A549 (cell line): Measurements from ENCODE around the gene SPATA31D1. TPM values are rescaled to one million over a fixed set of nuclear protein-coding genes. Genes with fewer than 3 reads are reported as not detected.

Experiments
- ATAC-seq, 2 experiments: fragments of 200-7000 bp in 1 of 2; fragments of >200 bp in 1 of 2; cut with Nextera tagmentation in 1 of 2; cut with Tn5 transposase in 1 of 2; 3 replicates each; pipeline versions ENCODE4 v1.8.0 to v1.9.1; 2018 to 2020; ENCODE audit warnings: mild to moderate bottlenecking in 1 of 2, moderate library complexity in 1 of 2
- CTCF ChIA-PET: fragments of 300-600 bp; sonication (Branson Sonifier 250); formaldehyde crosslinking; extraction: SDS; loops from one replicate; lab custom pipeline; 2021; ENCODE audit warnings: antibody characterized with exemption, inconsistent platforms; lab: Yijun Ruan, JAX
- POLR2A ChIA-PET: fragments of 350-600 bp; formaldehyde crosslinking; extraction: SDS; loops from one replicate; lab custom pipeline; 2021; ENCODE audit warnings: antibody characterized with exemption, inconsistent platforms; lab: Yijun Ruan, JAX
- DNase-seq, 2 experiments: peaks; one replicate each; pipeline versions ENCODE4 v3.0.0 to v3.0.0-alpha.2; 2011 to 2016; ENCODE audit warnings: low read depth in 1 of 2, low spot score in 1 of 2
- FAIRE-seq: peaks from 2 replicates; lab custom pipeline; 2011; peaks lifted over from hg19 to GRCh38; lab: Jason Lieb, UNC
- H3K27ac ChIP-seq, 2 experiments: fragments of >200 bp; sonication (Bioruptor Twin); formaldehyde crosslinking; 3 replicates each; pipeline ENCODE4 v1.5.1; 2016 to 2017
- H3K4me1 ChIP-seq: fragments of >200 bp; sonication (Bioruptor Twin); formaldehyde crosslinking; 3 replicates; pipeline ENCODE4 v1.6.1; 2016
- H3K4me2 ChIP-seq: fragments of >200 bp; sonication (Bioruptor Twin); formaldehyde crosslinking; 3 replicates; pipeline ENCODE4 v1.6.1; 2016
- H3K4me3 ChIP-seq: fragments of >200 bp; sonication (Bioruptor Twin); formaldehyde crosslinking; 3 replicates; pipeline ENCODE4 v1.5.1; 2016
- H3K9me3 ChIP-seq: fragments of >200 bp; sonication (Bioruptor Twin); formaldehyde crosslinking; 3 replicates; pipeline ENCODE4 v1.6.1; 2016
- ATOH8 ChIP-seq: fragments of 250-450 bp; sonication (Bioruptor Pico); IDR thresholded peaks from 2 replicates; pipeline ENCODE4 v1.5.0; 2020; ENCODE audit warnings: low read depth, mild to moderate bottlenecking, moderate library complexity
- BCL3 ChIP-seq: fragments of >200 bp; sonication (Bioruptor Twin); formaldehyde crosslinking; IDR thresholded peaks from 3 replicates; pipeline ENCODE4 v1.6.1; 2016
- CBX8 ChIP-seq: fragments of 200-600 bp; sonication (generic); IDR thresholded peaks from 2 replicates; pipeline ENCODE4 v1.6.1; 2016
- CHD2 ChIP-seq: fragments of 150-350 bp; IDR thresholded peaks from 2 replicates; pipeline ENCODE4 v1.6.1; 2014; ENCODE audit warnings: low read length; ENCODE audit not compliant: partially characterized antibody
- CTCF ChIP-seq: fragments of >200 bp; sonication (Bioruptor Twin); formaldehyde crosslinking; IDR thresholded peaks from 3 replicates; pipeline ENCODE4 v1.5.1; 2016
- EHMT2 ChIP-seq: fragments of 200-600 bp; sonication (generic); IDR thresholded peaks from 2 replicates; pipeline ENCODE4 v1.6.1; 2016; ENCODE audit warnings: antibody characterized with exemption, low read depth, mild to moderate bottlenecking, moderate library complexity
- ELK1 ChIP-seq: fragments of 150-350 bp; IDR thresholded peaks from 2 replicates; pipeline ENCODE4 v1.6.1; 2014; ENCODE audit warnings: low read depth, mild to moderate bottlenecking, low read length
- FOSB ChIP-seq: fragments of 250-450 bp; sonication (Bioruptor Pico); IDR thresholded peaks from 2 replicates; pipeline ENCODE4 v1.5.0; 2020; ENCODE audit warnings: mild to moderate bottlenecking, moderate library complexity
- GATA3 ChIP-seq: IDR thresholded peaks from 2 replicates; pipeline ENCODE4 v1.6.1; 2012; ENCODE audit warnings: borderline replicate concordance
- JUN ChIP-seq, 2 experiments: fragments of >200 bp; sonication (Bioruptor Twin); formaldehyde crosslinking; IDR thresholded peaks; 2 replicates in 1 of 2; 3 replicates in 1 of 2; pipeline ENCODE4 v1.6.1; 2016 to 2017
- MAZ ChIP-seq: fragments of 150-350 bp; IDR thresholded peaks from 2 replicates; pipeline ENCODE4 v1.6.1; 2014; ENCODE audit warnings: antibody characterized with exemption, low read depth, low read length, borderline replicate concordance
- MYC ChIP-seq: IDR thresholded peaks from 2 replicates; pipeline ENCODE4 v1.6.1; 2012; ENCODE audit warnings: mild to moderate bottlenecking, inconsistent platforms, low read length, improper control_type of control experiment, borderline replicate concordance
- NR3C1 ChIP-seq: fragments of >200 bp; sonication (Bioruptor Twin); formaldehyde crosslinking; IDR thresholded peaks from 3 replicates; pipeline ENCODE4 v1.6.1; 2017
- POLR2A ChIP-seq: IDR thresholded peaks from 2 replicates; pipeline ENCODE4 v1.6.1; 2012; ENCODE audit warnings: mild to moderate bottlenecking, low read length
- POLR2AphosphoS2 ChIP-seq: conservative IDR thresholded peaks from 2 replicates; pipeline ENCODE4 v1.6.1; 2012; ENCODE audit warnings: low read length, improper control_type of control experiment, inconsistent platforms
- SMC3 ChIP-seq: fragments of >200 bp; sonication (Bioruptor Twin); formaldehyde crosslinking; IDR thresholded peaks from 3 replicates; pipeline ENCODE4 v1.6.1; 2018; ENCODE audit warnings: inconsistent platforms
- SREBF2 ChIP-seq: fragments of 450-650 bp; IDR thresholded peaks from 2 replicates; pipeline ENCODE4 v1.6.1; 2014; ENCODE audit warnings: mild to moderate bottlenecking, moderate library complexity
- ZFP36 ChIP-seq: fragments of 450-650 bp; IDR thresholded peaks from 2 replicates; pipeline ENCODE4 v1.6.1; 2014; ENCODE audit warnings: borderline replicate concordance; ENCODE audit not compliant: partially characterized antibody
- WGBS: methylation state at CpG from one replicate; pipeline ENCODE4 v1.1.6; 2017; ENCODE audit errors: missing lambda C conversion rate; 5-methylcytosine and 5-hydroxymethylcytosine counted together
- polyA plus RNA-seq, 4 experiments: library from polyadenylated mRNA; depleted of rRNA in 3 of 4; stranded (reverse); fragments of >200 nt; fragmentation: RNase III in 1 of 4; extraction: RNeasy Plus Mini Kit Qiagen cat#74134 plus additional on column Dnase treatment in 1 of 4; gene quantifications; 2 replicates in 3 of 4; 3 replicates in 1 of 4; pipeline ENCODE4 v1.2.3, GENCODE V29; 2011 to 2017
- TF ChIP-seq, protein P1 (sequence below): fragments of 450-650 bp; IDR thresholded peaks from 2 replicates; pipeline ENCODE4 v1.6.1; 2014; ENCODE audit warnings: antibody characterized with exemption
- TF ChIP-seq, protein P2 (sequence below): IDR thresholded peaks from 2 replicates; pipeline ENCODE4 v1.6.1; 2012
- TF ChIP-seq, protein P3 (sequence below): fragments of >200 bp; sonication (Bioruptor Twin); formaldehyde crosslinking; IDR thresholded peaks from 2 replicates; pipeline ENCODE4 v1.6.1; 2016

Gene SPATA31D1
- polyA plus RNA-seq, 2 of the 4 experiments (the other 2 are of a cell fraction), result not detected

DNA sequence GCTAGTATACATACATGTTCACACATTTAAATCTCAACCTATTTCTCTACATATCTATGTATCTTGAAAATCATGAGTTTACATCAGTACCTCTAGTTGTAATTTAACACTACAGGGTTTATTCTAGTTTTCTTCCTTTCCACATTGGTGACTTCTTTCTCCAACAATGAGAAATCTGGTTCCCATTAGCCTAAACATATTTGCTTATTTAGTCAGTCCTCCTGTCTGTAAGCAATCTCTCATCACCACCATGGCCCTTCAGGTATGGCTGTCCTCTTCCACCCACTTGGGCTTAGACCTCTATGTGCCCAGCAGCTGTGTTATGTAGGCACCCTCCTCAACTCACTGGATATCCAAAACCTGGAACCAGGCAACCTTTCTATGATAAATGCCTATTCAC lies 8.0 kb upstream of the SPATA31D1 start:
- CTCF ChIA-PET, result no interaction called here
- FAIRE-seq (no peak), DNase-seq (no peak), ATAC-seq (no peak)
- Histone ChIP-seq H3K4me1 (no peaks in the 10 kb centered on the region), H3K4me3 (no peak overlapping the region), H3K27ac (no peak overlapping the region), H3K9me3 (no peaks in the 10 kb centered on the region), H3K4me2 (no peak overlapping the region)
- POLR2A ChIA-PET, result no interaction called here
- TF ChIP-seq ELK1 (no peak), CBX8 (no peak), POLR2A (no peak), ZFP36 (no peak), FOSB (no peak), POLR2AphosphoS2 (no peak), SREBF2 (no peak)

DNA sequence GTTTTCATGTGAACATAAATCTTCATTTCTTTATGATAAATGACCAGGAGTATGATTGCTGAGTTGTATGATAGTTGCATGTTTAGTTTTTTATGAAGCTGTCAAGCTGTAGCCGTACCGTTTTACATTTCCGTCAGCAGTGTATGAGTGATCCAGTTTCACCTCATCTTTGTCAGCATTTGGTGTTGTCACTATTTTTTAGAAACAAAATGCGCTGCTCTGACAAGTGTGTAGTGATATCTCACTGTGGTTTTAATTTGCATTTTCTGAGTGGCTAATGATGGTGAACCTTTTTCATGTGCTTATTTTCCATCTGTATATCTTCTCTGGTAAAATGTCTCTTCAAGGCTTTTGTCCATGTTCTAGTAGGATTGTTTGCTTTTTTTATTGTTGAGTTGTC lies 6.7 kb upstream of the SPATA31D1 start:
- CTCF ChIA-PET, result no interaction called here
- Histone ChIP-seq H3K4me1 (no peaks in the 10 kb centered on the region), H3K4me2 (no peak overlapping the region), H3K4me3 (no peak overlapping the region), H3K27ac (no peak overlapping the region)
- POLR2A ChIA-PET, result no interaction called here
- FAIRE-seq (no peak), DNase-seq (no peak)
- no peak for TF ChIP-seq GATA3
- TF ChIP-seq JUN (IDR thresholded peaks at IDR 0.05), result no peak
- no peak for TF ChIP-seq CHD2
- TF ChIP-seq, protein P1, sequence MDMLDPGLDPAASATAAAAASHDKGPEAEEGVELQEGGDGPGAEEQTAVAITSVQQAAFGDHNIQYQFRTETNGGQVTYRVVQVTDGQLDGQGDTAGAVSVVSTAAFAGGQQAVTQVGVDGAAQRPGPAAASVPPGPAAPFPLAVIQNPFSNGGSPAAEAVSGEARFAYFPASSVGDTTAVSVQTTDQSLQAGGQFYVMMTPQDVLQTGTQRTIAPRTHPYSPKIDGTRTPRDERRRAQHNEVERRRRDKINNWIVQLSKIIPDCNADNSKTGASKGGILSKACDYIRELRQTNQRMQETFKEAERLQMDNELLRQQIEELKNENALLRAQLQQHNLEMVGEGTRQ, result no peak
- TF ChIP-seq CTCF, result no peak
- TF ChIP-seq CBX8, result no peak
- no peak for TF ChIP-seq NR3C1
- TF ChIP-seq, protein P2, sequence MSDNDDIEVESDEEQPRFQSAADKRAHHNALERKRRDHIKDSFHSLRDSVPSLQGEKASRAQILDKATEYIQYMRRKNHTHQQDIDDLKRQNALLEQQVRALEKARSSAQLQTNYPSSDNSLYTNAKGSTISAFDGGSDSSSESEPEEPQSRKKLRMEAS, result no peak
- no peak for TF ChIP-seq MAZ
- TF ChIP-seq BCL3, result no peak
- TF ChIP-seq MYC, result no peak
- TF ChIP-seq, protein P3, sequence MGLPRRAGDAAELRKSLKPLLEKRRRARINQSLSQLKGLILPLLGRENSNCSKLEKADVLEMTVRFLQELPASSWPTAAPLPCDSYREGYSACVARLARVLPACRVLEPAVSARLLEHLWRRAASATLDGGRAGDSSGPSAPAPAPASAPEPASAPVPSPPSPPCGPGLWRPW, result no peak
- no peak for TF ChIP-seq ATOH8 (CRISPR knock-in tag)
- no peak for TF ChIP-seq EHMT2
- no peak for TF ChIP-seq SMC3
- TF ChIP-seq SREBF2, result no peak
- no peak for TF ChIP-seq ELK1
- TF ChIP-seq, all 56 proteins: peak for 0
- no peaks in the 10 kb centered on the region for H3K9me3 ChIP-seq
- ATAC-seq, result no peak
- WGBS, result 77% methylated on average over 4 of the region's 4 CpGs
